ENCODE measurements around the gene COL16A1.

DNA sequence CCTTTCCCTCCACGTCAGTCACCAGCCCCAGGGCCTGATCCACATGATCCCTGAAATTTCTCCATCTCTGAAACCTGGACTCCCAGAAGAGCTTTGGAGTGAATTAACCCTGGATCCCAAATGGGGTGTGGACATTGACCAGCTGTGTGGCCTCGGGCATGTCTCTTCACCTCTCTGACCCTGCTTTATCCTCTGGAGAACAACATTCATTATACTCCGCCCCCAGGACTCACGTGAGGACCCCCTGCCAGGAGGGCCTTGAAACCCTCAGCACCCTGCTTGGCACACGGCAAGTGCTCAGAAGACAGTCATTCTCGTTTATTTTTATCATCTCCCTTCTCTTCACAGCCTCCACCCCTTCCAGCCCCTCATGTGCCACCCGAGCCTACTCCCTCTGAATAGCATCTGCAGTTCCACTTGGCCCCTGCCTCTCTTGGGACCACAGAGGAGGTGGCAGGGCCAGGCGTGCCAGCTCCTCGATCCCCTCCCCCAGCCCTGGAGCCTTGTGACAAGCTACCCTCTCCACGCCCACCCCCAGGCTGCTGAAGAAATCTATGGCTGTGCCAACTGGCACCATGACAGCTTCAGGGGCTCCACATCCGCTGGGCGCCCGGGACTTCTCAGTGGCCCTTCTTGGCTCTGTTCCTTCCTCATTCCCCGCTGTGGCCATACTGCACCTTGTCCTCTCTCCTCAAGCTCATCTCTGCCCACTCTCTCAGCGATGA lies 42.3 kb upstream of the COL16A1 start:
- no peak for TF ChIP-seq FOXK2 (IDR thresholded peaks at IDR 0.05)
- TF ChIP-seq SP1 (IDR thresholded peaks at IDR 0.05): no peak
- TF ChIP-seq ELF4 (IDR thresholded peaks at IDR 0.05): no peak
- no peak for TF ChIP-seq HDGF (IDR thresholded peaks at IDR 0.05; ENCODE audit: borderline replicate concordance)
- no peak for TF ChIP-seq TARDBP (IDR thresholded peaks at IDR 0.05)
- TF ChIP-seq NFRKB (IDR thresholded peaks at IDR 0.05): no peak
- TF ChIP-seq FOXA1 (IDR thresholded peaks at IDR 0.05): no peak
- no peak for TF ChIP-seq SUZ12 (IDR thresholded peaks at IDR 0.05)
- no peak for TF ChIP-seq FOXM1 (IDR thresholded peaks at IDR 0.05; ENCODE audit: borderline replicate concordance)
- no peak for TF ChIP-seq BHLHE40 (IDR thresholded peaks at IDR 0.05; ENCODE audit: borderline replicate concordance)
- no peak for TF ChIP-seq ARNT (IDR thresholded peaks at IDR 0.05)
- no peak for TF ChIP-seq ZNF384 (IDR thresholded peaks at IDR 0.05)

Data from HEK293T (cell line).